T-cell (primary cell): ENCODE data around the gene ANO9. TPM values are rescaled to one million over a fixed set of nuclear protein-coding genes. Genes with fewer than 3 reads are reported as not detected.

Experiments used
- ATAC-seq, 4 experiments: fragments of 200-7000 bp in 3 of 4; fragments of 150-1000 bp in 1 of 4; cut with Tn5 transposase; replicated peaks in 1 of 4; 1 replicate in 3 of 4; 2 replicates in 1 of 4; pipeline ENCODE4 v1.10.0; 2021; ENCODE audit warnings: moderate library complexity in 3 of 4, mild to moderate bottlenecking in 2 of 4, moderate number of reproducible peaks in 1 of 4
- CTCF ChIA-PET, 2 donors: fragments of 300-600 bp; sonication (Branson Sonifier 250); formaldehyde crosslinking; loops; one replicate each; lab custom pipeline; 2022; ENCODE audit warnings: antibody characterized with exemption in 2 of 2; lab: Charles Lee
- POLR2A ChIA-PET, 2 donors: fragments of 300-600 bp; sonication (Branson Sonifier 250); formaldehyde crosslinking; loops; one replicate each; lab custom pipeline; 2022; ENCODE audit warnings: antibody characterized with exemption in 2 of 2; lab: Charles Lee
- DNase-seq, 35 experiments: peaks; one replicate each; pipeline versions ENCODE4 v3.0.0 to v3.0.0-alpha.2; 2013 to 2023
- H3K27ac ChIP-seq: one replicate; pipeline ENCODE4 v1.5.1; 2013; ENCODE audit warnings: low read length
- H3K27me3 ChIP-seq, 2 experiments: replicated peaks in 1 of 2; 1 replicate in 1 of 2; 2 replicates in 1 of 2; pipeline versions ENCODE4 v1.6.1 to v1.7.0; 2013; ENCODE audit warnings: low read length in 1 of 2, mixed read lengths in 1 of 2; ENCODE audit not compliant: control insufficient read depth in 2 of 2, insufficient read depth in 2 of 2; ENCODE audit errors: extremely low read depth in 1 of 2
- H3K36me3 ChIP-seq, 2 donors: 1 replicate in 1 of 2; 2 replicates in 1 of 2; pipeline versions ENCODE4 v1.6.1 to v1.7.0; 2013; ENCODE audit warnings: low read length in 1 of 2; ENCODE audit not compliant: control insufficient read depth in 2 of 2, insufficient read depth in 1 of 2; ENCODE audit errors: extremely low read depth in 1 of 2
- H3K4me1 ChIP-seq, 2 experiments: 1 replicate in 1 of 2; 2 replicates in 1 of 2; pipeline versions ENCODE4 v1.6.1 to v1.7.0; 2013; ENCODE audit warnings: low read length in 2 of 2, mixed read lengths in 1 of 2; ENCODE audit not compliant: insufficient read depth in 2 of 2, control insufficient read depth in 1 of 2; ENCODE audit errors: extremely low read depth in 1 of 2
- H3K4me3 ChIP-seq, 2 donors: 1 replicate in 1 of 2; 2 replicates in 1 of 2; pipeline versions ENCODE4 v1.5.1 to v1.7.0; 2013; ENCODE audit warnings: mild to moderate bottlenecking in 2 of 2, low read length in 1 of 2, moderate library complexity in 1 of 2; ENCODE audit not compliant: control insufficient read depth in 1 of 2; ENCODE audit errors: extremely low read depth in 1 of 2
- H3K9me3 ChIP-seq: 2 replicates; pipeline ENCODE4 v1.7.0; 2013
- H3K27ac Mint-ChIP-seq, 2 donors: one replicate each; pipeline ENCODE4 v1.8.0; 2020 to 2021; ENCODE audit warnings: mild to moderate bottlenecking in 2 of 2, mixed read lengths in 2 of 2
- H3K27me3 Mint-ChIP-seq, 2 donors: one replicate each; pipeline ENCODE4 v1.8.0; 2021 to 2022; ENCODE audit warnings: mixed read lengths in 2 of 2
- H3K36me3 Mint-ChIP-seq: one replicate; pipeline ENCODE4 v1.8.0; 2021; ENCODE audit warnings: mixed read lengths
- H3K4me1 Mint-ChIP-seq, 3 donors: one replicate each; pipeline ENCODE4 v1.8.0; 2020 to 2022; ENCODE audit warnings: mixed read lengths in 3 of 3, mild to moderate bottlenecking in 1 of 3
- H3K4me3 Mint-ChIP-seq, 3 donors: one replicate each; pipeline ENCODE4 v1.8.0; 2020 to 2022; ENCODE audit warnings: mild to moderate bottlenecking in 3 of 3, mixed read lengths in 3 of 3, moderate library complexity in 3 of 3
- H3K9me3 Mint-ChIP-seq, 3 donors: one replicate each; pipeline ENCODE4 v1.8.0; 2020 to 2022; ENCODE audit warnings: mixed read lengths in 3 of 3
- WGBS: methylation state at CpG from one replicate; pipeline ENCODE4 v1.1.5; 2013; ENCODE audit warnings: missing lambda C conversion rate; ENCODE audit not compliant: insufficient coverage; 5-methylcytosine and 5-hydroxymethylcytosine counted together
- total RNA-seq, 35 experiments: library from RNA in 6 of 35; stranded (reverse) in 6 of 35; fragments of 120-200 nt in 1 of 35; gene quantifications; one replicate each; pipeline versions ENCODE4 v1.2.1 to v1.2.4 and lab custom pipeline; 2013 to 2026

ANO9 gene
- total RNA-seq, 5 donors from 2014 or later (not counting 1 experiment from before 2014, with no cell fraction given) = 103 to 128 (median 120) TPM

DNA sequence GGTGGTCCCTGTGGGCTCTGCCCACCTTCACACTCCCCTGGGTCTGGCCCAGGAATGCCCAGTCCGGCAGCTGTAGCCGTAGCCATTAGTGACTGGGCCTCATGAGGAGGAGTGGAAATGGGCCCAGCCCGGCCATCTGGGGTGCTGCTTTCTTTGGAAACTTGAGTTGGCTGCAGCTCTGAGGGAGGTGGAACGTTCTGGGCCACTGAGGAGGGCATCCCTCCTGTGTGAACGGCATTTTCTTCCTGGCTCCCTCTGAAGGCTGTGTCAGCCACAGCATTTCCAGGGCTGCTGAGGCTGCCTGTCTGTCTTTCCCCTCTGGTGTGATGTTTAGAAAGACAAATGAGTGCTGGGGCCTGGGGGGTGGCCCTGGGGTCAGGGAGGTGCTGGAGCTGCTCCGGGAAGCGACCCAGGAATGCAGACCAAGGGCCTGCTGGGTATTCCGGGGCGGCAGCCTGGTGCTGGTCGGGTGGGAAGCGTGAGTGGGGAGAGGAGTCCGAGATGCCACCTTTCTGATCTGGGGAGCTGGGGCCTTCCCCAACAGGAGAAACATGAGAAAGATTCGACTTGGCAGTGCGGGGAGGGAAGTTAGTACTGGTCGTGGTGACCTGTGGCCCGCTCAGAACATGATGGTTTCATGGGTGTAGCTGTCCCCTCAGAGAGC, 35.4 kb upstream of the ANO9 start:
- ChIA-PET POLR2A (interaction anchor here in 1 of 2 donors (0.6 kb wide), 1 partner anchor 285 kb away, joined by 3 read pairs; no protein-coding TSS in a partner anchor), CTCF (no interaction called here)
- H3K36me3 ChIP-seq = peaks cover 4 to 11% of the 10 kb centered on the region in 2 donors
- Mint-ChIP-seq H3K4me3 (no peak overlapping the region), H3K27me3 (no peaks in the 10 kb centered on the region), H3K9me3 (no peaks in the 10 kb centered on the region), H3K4me1 (no peaks in the 10 kb centered on the region), H3K27ac (no peak overlapping the region), H3K36me3 (no peaks in the 10 kb centered on the region)
- H3K4me1 ChIP-seq = no peaks in the 10 kb centered on the region
- H3K9me3 ChIP-seq = no peaks in the 10 kb centered on the region
- 90% methylated on average over 14 of the region's 16 CpGs for WGBS
- DNase-seq (no peak), ATAC-seq (no peak)
- H3K27me3 ChIP-seq = no peaks in the 10 kb centered on the region
- no peak overlapping the region for H3K4me3 ChIP-seq
- no peak overlapping the region for H3K27ac ChIP-seq

DNA sequence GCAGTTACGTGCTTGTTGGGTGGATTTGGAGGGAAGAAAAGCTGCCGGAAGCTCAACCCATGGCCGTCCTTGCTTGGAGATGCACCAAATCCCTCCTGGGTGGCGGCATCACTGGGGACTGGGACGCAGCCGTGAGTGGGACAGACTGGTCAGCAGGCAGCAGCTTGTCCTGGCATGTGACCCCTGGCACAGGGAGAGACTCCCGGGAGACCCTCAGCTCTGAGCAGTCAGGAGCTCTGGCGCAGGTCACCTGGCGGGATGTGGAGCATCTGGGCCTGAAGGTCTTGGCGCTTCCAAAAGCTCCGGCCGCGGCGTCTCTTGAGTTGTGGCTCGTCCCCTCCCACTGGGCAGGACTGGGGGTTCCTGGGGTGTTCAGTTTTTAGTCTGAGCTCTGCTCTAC, 34.6 kb upstream of the ANO9 start:
- 96% methylated on average over 13 of the region's 15 CpGs for WGBS
- POLR2A ChIA-PET = interaction anchor here in 1 of 2 donors (0.6 kb wide), 1 partner anchor 286 kb away, joined by 3 read pairs; no protein-coding TSS in a partner anchor
- CTCF ChIA-PET = no interaction called here

DNA sequence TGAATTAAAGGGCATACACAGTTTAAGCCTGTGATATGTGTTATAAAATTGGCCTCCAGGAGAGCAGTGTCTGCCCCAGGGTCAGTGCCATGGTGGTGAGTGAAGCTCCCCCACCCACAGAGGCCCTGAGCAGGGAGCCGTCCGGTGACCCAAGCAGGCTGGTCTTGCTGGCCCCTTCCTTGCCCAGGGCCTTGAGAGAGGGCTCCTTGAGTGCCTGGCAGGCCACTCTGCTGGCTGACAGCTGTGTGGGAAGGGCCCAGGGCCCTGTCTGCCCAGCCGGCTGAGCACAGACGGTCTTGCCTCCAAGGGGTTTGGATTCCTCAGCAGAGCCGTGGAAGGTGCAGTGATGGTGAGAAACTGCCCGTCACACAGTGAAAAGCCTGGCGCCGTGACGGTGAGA, 34.1 kb upstream of the ANO9 start:
- WGBS = 99% methylated on average over 9 of the region's 9 CpGs
- Histone ChIP-seq H3K4me1 (no peaks in the 10 kb centered on the region), H3K27ac (no peak overlapping the region), H3K4me3 (no peak overlapping the region), H3K9me3 (no peaks in the 10 kb centered on the region), H3K27me3 (no peaks in the 10 kb centered on the region), H3K36me3 (peaks cover 4 to 18% of the 10 kb centered on the region in 2 donors)
- no peak for DNase-seq
- H3K27ac Mint-ChIP-seq = no peak overlapping the region
- no peaks in the 10 kb centered on the region for H3K4me1 Mint-ChIP-seq
- H3K9me3 Mint-ChIP-seq = no peaks in the 10 kb centered on the region
- ChIA-PET POLR2A (no interaction called here), CTCF (no interaction called here)
- no peaks in the 10 kb centered on the region for H3K36me3 Mint-ChIP-seq
- no peak for ATAC-seq
- no peak overlapping the region for H3K4me3 Mint-ChIP-seq
- no peaks in the 10 kb centered on the region for H3K27me3 Mint-ChIP-seq

More for the DNA sequence above, 34.6 kb upstream of the ANO9 start:
- Mint-ChIP-seq H3K4me1 (no peaks in the 10 kb centered on the region), H3K27ac (no peak overlapping the region), H3K36me3 (no peaks in the 10 kb centered on the region), H3K9me3 (no peaks in the 10 kb centered on the region), H3K4me3 (no peak overlapping the region), H3K27me3 (no peaks in the 10 kb centered on the region)
- H3K4me3 ChIP-seq = no peak overlapping the region
- no peaks in the 10 kb centered on the region for H3K4me1 ChIP-seq
- no peak overlapping the region for H3K27ac ChIP-seq
- ATAC-seq = no peak
- no peaks in the 10 kb centered on the region for H3K27me3 ChIP-seq
- no peaks in the 10 kb centered on the region for H3K9me3 ChIP-seq
- H3K36me3 ChIP-seq = peaks cover 4 to 13% of the 10 kb centered on the region in 2 donors
- no peak for DNase-seq

DNA sequence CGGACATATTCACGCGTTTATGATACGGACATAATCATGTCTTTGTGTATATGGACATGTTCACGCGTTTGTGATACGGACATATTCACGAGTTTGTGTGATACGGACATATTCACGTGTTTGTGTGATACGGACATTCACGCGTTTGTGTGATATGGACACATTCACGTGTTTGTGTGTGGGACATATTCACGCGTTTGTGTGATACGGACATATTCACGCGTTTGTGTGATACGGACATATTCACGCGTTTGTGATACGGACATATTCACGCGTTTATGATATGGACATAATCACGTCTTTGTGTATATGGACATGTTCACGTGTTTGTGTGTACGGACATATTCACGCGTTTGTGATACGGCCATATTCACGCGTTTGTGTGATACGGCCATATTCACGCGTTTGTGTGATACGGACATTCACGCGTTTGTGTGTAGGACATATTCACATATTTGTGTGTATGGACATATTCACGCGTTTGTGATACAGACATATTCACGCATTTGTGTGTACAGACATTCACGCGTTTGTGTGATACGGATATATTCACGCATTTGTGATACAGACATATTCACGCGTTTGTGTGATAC, 33.2 kb upstream of the ANO9 start:
- no peaks in the 10 kb centered on the region for H3K27me3 Mint-ChIP-seq
- H3K4me3 Mint-ChIP-seq = no peak overlapping the region
- 96% methylated on average over 47 of the region's 48 CpGs for WGBS
- peaks cover 4 to 18% of the 10 kb centered on the region in 2 donors for H3K36me3 ChIP-seq
- H3K4me3 ChIP-seq = no peak overlapping the region
- no peak overlapping the region for H3K27ac Mint-ChIP-seq
- no peaks in the 10 kb centered on the region for H3K9me3 ChIP-seq
- DNase-seq = no peak
- H3K9me3 Mint-ChIP-seq = no peaks in the 10 kb centered on the region
- CTCF ChIA-PET = no interaction called here
- no peak for ATAC-seq
- no peaks in the 10 kb centered on the region for H3K4me1 Mint-ChIP-seq
- H3K27me3 ChIP-seq = no peaks in the 10 kb centered on the region
- no peak overlapping the region for H3K27ac ChIP-seq
- no peaks in the 10 kb centered on the region for H3K4me1 ChIP-seq
- POLR2A ChIA-PET = no interaction called here
- H3K36me3 Mint-ChIP-seq = no peaks in the 10 kb centered on the region

- Histone ChIP-seq H3K27me3 (no peaks in the 10 kb centered on the region), H3K4me3 (no peak overlapping the region), H3K4me1 (no peaks in the 10 kb centered on the region), H3K36me3 (peaks cover 4 to 18% of the 10 kb centered on the region in 2 donors), H3K9me3 (no peaks in the 10 kb centered on the region), H3K27ac (no peak overlapping the region)
- Mint-ChIP-seq H3K36me3 (no peaks in the 10 kb centered on the region), H3K27me3 (no peaks in the 10 kb centered on the region), H3K4me1 (no peaks in the 10 kb centered on the region), H3K4me3 (no peak overlapping the region), H3K27ac (no peak overlapping the region), H3K9me3 (no peaks in the 10 kb centered on the region)
- ChIA-PET POLR2A (no interaction called here), CTCF (no interaction called here)
- ATAC-seq = no peak
- DNase-seq = no peak
- 96% methylated on average over 8 of the region's 22 CpGs for WGBS
Measured at GRCh38 chr11:473962-474785, 32.4 kb upstream of the ANO9 start.

DNA sequence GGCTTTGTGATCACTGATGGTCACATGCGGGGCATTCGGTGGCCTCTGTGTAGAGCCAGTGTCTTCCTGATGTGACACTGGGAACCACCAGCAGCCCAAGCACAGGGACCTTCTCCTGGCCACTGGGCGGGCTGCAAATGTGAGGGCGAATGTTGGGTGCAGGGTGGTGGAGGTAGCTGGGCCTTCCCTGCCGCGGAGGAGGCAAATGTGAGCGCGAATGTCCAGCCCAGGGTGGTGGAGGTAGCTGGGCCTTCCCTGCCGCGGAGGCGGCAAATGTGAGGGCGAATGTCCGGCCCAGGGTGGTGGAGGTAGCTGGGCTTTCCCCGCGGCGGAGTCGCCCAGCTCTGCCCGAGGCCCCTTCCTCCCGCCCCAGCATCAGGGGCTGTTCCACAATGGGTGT, 31.6 kb upstream of the ANO9 start:
- Mint-ChIP-seq H3K36me3 (no peaks in the 10 kb centered on the region), H3K9me3 (no peaks in the 10 kb centered on the region), H3K27ac (no peak overlapping the region), H3K4me1 (peaks cover 0 to under 1% (median 0%) of the 10 kb centered on the region in 3 donors), H3K4me3 (no peak overlapping the region), H3K27me3 (no peaks in the 10 kb centered on the region)
- ATAC-seq = no peak
- DNase-seq = no peak
- Histone ChIP-seq H3K9me3 (no peaks in the 10 kb centered on the region), H3K36me3 (peaks cover 4 to 18% of the 10 kb centered on the region in 2 donors), H3K4me1 (no peaks in the 10 kb centered on the region), H3K4me3 (no peak overlapping the region), H3K27ac (no peak overlapping the region), H3K27me3 (no peaks in the 10 kb centered on the region)
- ChIA-PET POLR2A (interaction anchor here in 1 of 2 donors (0.6 kb wide), 1 partner anchor 172 kb away, joined by 3 read pairs; no protein-coding TSS in a partner anchor), CTCF (no interaction called here)
- 98% methylated on average over 13 of the region's 19 CpGs for WGBS
